ENCODE measurements around the gene UPK3BL1.
"Not testable (repeated sequence)": the region's sequence is repeated elsewhere in the genome, so short reads cannot be mapped to it uniquely, and the experiment has no call there.

- TF ChIP-seq CTCF (IDR thresholded peaks at IDR 0.05; ENCODE audit: low read length); EZH2 (optimal IDR thresholded peaks at IDR 0.05; ENCODE audit: low read depth, low read length): not testable (repeated sequence)
Observed at GRCh38 chr7:102635354-102635753, 7.2 kb downstream of the UPK3BL1 start.
